T follicular helper cell (primary cell): Measurements from ENCODE around the gene SPOCK2.

Experiments used
- DNase-seq: peaks from one replicate; pipeline ENCODE4 v3.0.0-alpha.2; 2020; ENCODE audit warnings: low read depth

SPOCK2 gene

DNA sequence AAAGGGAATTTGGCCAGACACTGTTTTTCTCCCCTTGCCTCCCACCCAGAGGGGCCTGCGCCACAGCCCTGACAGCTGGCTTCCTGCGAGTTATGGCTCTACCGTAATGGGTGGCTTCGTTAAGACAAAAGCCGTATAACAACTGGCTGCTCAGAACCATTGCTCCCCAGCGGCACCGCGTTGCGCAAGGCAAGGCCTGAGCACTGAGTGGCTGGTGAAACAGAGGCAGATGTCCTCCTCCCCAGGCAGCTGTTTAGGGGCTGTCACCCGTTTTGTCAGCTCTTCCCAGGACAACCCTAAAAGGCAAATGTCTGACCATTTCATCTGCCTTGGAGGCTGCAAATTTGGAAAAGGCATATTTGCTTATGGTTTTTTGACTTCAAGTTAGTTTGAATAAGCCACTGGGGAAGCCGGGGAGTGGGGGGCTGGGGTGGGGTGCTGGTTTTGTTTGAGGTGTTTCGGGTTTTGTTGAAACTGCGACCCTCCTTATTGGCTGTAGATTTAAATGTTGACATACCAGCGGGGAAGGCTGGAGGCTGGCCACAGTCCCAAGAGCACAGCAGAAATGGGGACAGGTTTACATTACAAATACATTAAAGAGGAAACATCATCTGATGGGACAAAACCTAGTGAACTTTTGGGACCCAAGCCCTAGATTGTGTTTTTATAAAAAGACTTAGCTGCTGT is 681 bp upstream of the SPOCK2 start:
- peak; percentile 52 for DNase-seq

DNA sequence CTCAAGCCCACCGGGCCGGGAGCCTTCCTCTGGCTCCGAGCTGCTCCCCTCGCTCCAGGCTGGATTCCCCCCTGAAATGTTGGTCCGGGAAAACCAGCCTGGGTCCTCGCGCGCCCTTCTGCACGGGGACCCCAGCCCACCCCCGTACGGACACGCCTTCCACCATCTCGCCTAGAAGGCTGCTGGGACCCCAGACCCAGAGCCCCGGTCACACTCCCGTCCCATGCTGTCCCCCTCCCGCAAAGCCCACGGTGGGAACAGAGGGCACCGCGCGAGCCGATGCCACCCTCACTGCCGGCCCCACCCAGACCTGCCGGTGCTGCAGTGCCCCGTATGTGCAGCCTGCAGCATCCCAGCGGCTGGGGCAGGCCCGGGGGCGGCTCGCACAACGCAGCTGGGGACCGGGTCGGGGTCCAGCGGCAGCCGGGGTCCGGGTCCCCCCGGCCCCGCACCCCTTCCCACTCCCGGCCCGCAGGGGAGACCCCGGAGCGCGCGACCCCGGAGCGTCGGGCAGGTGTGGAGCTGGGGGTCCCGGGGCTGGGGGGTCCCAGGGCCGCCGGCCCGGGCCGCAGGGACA is 871 bp downstream of the SPOCK2 start:
- peak; percentile 28 for DNase-seq

DNA sequence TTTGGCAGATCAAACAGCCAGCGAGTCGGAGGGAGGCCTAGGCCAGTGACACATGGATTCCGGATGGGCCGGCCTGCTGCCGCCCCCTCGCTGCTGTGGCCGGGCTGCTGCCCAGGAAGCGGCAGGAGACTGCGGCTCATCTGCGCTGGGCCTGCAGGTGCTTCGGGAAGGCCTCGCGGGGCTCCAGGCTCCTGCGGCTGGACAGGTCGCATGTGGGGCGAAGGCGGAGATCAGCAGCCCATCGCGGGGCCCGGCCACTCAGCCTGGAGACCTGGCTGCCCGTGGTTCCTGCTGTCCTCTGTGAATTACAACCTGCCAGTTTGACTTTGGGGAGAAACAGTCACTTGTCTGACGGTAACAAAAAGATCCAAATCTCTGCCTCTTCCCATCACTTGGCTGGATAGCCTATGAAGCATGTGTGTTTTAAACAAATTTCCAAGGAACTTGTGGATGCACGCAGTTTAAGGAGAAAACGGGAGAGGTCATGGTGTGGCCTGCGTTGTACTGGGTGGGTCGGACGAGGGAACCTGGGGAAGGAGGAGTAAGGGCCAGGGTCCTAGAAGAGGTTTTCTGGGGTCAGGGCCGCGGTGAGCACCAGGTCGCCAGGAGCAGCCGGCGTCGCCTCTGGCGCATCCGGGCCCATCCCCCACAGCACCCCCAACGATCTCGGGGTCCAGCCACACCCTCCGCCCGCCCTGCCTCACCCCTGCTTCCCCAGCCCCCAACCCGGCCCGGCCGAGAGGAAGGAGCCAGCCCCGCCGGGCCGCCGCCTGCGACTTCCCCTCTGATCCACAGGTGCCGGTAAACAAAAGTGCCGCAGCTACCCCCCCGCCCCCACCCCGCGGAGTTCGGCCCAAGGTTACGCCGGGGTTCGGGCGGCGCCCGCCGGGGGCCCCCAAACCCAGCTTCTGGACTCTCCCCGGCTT is 1.6 kb downstream of the SPOCK2 start:
- peak; percentile 52 for DNase-seq

DNA sequence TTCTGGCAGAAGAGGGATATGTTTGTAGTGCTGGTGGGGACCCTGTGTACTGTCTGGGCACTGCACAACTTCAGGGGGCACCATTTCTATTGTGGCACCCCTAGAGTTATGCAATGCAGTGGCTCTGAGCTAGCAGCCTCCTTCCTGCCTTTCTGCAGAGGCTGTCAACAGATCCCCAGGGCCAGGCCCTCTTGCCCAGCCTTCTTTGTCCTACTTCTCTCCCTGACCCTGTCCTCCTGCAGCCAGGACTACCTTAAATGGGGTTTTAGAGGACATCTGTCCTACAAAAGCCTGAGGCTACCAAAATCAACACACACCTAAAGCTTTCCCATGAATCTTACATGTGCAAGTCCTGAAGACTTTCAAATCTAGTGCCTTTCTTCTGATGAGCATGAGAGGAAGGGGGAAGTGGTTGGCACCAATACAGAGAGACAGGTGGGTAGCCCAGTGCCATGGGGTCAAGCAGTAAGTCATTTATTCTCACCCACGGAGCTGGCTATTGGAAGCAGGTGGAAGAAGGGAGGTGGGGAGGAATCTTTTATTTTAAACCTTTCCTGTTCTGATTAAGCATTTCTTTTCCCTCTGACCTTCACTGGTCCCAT is 2.4 kb downstream of the SPOCK2 start:
- no peak for DNase-seq

DNA sequence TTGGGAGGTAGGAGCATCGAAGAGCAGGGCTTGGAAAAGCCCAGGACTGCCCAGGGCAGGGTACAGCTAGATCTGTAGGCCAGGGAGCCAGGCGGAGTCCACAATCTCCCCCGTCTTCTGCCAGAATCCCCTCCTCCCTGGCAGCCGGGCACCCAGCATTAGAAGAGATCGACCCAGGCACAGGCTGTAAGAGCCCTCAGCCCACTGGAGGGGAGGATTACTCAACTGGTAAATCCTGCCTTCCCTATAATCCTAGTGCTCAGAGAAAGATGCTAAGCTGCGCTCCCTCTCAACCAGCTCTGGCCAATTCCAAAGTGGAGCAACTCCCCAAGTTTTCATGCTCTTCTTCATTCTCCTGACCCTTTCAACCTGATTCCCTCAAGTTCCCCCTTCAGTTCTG is 3.2 kb downstream of the SPOCK2 start:
- DNase-seq: no peak

DNA sequence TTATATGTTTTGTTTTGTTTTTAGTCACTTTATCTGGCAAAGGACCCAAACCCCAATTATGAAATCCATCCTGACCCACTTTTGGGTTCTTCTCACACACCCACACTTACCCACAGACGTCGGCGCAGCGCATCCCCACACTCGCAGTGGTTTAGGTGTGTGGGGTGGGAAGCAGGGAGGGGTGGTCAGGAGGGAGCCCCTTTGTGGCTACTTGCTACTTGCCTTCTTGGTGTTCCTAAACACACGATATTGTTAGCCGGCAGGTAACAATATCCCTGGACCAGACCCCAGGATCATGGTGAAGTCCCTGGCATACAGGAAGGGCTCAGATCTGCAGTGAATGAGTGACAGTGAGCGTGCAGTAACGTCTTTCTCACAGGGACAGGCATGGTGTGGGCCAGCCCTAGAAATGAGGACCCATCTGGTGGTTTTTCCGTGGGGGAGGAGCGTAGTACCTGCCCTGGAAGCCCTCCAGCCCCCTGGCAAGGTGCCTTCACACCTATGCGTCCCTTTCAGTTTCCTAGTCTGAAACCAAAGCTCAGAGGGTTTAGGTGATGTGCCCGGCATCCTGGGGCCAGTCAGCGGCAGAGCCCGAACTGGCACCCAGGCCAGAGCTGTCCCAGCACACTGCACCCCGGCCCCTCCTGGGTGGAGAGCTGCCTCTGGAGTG is 4.4 kb downstream of the SPOCK2 start:
- DNase-seq: peak; percentile 54

DNA sequence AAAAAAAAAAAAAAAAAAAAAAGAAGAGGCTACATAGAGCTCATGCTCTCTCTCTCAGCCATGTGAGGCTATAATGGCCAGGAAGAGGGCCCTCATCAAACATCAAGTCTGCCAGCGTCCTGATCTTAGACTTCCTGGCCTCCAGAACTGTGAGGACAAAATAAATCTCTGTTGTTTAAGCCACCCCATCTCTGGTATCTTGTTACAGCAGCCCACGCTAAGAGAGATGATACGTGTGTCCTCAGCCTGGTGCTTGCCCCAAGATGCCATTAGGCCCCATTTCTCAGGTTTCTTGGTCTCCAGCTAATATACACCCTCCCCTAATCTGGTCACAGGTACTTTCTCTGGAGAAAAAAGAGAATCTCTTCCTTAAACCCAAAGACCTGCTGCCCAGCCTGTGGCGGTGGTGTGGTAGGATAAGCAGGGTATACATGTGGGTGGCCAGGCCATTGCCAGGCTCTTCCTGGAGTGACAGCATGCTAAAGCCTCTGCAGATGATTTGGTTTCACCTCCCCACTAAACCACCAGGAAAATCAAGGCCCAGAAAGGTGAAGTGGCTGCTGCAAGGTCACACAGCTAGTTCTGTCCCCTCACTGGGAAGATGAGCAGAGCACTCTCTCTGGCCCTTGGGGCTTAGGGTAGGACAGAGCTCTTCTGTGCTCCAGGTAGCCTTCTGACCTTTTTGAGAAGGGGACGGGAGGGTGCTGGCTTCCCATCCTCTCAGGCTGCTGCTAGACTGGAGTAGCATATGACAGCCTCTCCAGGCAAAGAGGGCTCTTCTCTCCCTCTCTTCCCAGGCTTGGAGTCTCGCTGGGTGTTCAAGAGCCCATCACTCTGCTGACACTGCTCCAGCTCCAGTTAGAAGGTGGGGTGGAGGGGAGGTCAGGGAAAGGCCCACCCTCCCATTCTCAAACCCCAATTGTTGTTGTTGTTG is 5.2 kb downstream of the SPOCK2 start:
- no peak for DNase-seq

DNA sequence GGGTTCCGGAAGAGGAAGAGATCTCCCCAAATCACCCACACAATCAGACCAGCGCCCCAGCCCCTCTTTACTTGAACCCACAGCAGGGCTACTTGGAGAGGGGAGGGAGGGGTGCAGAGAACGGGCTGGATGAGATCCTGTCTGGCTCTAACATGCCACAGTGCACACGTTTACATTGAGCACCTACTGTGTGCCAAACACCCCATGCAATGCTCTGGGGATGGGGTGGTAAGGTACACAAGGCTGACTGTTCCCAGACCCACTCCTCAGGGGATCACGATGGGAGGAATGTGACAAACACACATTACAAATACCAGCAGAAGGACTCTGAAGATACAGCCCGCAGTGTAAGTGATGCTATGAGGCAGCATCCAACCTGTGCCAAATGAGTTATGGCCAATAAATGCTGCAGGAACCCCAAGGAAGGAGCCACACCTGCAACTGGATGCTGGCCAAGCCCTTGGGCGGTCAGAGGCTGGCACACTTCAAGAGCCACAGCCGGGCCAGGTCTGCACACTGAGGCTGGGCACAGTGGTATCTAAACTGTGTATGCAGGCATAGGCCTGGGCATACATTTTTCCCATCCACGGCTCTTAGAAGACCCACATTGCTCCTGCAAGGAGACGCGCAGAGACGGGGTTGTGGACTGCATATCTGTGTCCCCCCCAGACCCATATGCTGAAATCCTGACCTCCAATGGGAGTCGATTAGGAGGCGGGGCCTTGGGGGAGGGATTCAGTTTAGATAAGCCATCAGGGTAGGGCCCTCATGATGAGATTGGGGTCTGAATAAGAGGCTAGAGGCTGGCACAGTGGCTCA is 6.4 kb downstream of the SPOCK2 start:
- DNase-seq: no peak

DNA sequence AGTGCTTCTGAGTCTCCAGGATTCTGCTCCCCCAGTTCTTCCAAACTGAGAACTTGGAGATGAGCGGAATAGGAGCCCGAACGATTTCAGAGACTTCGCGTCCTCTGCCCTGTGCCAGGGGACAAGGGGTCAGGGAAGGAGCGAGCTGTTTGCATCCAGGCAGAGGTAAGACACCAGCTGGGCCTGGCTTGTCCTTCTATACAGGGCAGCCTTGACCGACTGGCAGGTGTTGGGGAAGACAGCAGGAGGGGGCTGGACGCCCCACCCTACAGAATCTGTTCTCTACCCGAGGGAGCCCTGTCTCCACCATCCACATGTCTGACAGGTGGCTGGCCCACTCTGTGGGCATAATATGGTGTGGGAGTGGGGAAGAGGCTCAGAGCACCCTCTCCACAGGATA is 7.1 kb downstream of the SPOCK2 start:
- no peak for DNase-seq

DNA sequence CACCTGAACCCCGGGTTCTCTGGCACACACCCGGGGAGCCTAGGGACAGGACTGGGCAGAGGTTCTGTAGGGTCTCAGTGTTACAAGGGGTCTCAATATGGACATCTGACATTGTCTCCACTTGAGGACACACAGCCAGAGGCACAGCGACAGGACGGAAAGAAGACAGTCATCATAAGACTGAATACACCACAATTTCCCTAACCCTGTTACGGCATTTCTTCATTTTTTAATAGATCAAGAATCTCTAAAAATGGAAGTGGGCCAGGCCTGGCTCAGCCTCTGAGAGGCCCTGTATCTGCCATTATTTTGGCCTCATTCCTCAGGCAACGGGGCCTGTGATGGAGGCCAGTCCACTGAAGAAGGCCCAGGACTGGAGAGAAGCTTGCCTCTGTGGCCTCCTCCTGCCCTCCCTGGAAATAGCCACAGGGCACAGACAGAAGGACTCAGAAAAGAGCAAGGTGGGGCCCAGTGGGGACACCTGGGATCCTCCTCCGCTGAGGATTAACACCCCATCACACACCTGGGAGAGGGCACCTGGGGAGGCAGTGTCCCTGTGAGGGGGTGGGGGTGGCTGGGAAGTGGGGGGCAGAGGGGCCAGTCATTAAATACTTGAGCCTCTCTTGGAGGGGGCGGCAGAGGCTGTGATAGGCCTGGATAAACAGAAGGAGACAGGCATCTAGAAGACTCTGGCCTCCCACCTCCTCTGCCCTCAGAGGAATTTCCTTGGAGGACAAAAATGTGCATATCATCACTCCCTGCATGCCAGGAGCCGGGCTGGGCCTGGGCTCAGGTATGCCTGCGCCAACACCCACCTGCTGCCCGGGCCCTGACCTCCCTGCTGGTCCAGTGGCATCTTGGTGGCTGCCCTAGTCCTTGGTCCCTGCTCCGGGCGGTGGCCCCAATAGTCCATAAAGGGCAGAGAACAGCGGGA is 8.0 kb downstream of the SPOCK2 start:
- no peak for DNase-seq

DNA sequence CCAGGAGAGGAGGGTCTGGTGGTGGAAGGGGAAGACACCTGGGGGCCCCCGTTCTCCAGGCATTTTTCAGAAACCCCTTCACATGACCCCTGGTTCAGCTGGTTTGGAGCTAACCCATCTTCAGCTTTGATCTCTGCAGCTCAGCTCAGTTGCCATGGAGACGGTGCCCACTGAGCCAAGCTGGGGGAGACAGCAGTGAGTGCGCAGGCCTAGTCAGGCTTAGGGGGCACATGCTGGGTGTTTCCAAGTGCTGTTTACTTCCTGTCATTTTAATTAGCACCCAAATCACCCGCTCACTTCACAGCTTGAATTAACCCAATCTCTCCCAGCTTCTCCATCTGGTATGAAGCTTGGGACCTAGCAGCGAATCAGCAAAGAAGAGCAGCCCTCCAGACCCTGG is 9.0 kb downstream of the SPOCK2 start:
- peak; percentile 65 for DNase-seq

DNA sequence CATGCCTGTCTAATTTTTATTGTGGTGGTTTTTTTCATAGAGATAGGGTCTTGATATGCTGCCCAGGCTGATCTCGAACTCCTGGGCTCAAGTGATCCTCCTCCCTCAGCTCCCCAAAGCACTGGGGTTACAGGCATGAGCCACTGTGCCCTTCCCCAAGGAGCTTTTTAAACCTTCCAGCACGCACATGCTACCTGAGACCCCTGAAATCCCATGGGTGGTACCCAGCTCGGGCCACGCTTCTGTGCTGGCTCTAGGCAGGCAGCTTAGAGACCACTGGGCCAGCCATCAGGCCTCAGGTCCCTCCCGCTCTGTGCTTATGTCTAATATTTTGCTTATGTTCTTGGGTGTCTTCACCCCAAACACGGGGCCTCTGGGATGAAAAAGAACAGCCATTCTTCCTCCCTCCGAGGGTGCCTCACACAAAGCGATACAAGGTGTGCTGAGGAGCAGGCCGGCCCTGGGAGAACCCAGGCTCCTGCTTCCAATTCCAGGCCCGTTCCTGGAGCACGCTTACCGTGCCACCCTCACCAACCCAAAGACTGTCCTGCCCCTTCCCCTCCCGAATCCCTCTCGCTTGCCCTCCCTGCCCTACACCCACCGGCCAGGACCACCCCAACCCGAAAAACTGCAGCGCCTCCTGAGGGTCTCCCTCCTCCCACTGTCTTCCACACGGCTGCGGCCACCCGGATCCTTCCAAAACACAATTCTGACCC is 10.9 kb downstream of the SPOCK2 start:
- no peak for DNase-seq

DNA sequence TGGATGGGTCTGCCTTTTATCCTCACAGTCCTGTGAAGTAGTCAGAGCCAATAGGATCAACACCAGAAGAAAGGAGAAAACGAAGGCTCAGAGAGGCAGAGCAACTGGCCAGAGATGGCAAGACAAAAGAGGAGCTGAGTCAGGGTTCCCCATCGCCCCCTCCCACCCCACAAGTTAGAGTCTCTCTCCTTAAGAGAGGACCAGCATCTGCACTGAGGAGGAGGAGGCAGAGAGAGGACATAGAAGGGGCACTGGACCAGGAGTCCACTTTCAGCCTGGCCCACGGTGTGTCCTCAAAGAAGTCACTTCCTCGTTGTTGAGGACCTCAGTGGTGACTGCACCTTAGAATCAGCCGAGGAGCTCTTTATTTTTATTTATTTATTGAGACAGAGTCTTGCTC is 11.6 kb downstream of the SPOCK2 start:
- no peak for DNase-seq

DNA sequence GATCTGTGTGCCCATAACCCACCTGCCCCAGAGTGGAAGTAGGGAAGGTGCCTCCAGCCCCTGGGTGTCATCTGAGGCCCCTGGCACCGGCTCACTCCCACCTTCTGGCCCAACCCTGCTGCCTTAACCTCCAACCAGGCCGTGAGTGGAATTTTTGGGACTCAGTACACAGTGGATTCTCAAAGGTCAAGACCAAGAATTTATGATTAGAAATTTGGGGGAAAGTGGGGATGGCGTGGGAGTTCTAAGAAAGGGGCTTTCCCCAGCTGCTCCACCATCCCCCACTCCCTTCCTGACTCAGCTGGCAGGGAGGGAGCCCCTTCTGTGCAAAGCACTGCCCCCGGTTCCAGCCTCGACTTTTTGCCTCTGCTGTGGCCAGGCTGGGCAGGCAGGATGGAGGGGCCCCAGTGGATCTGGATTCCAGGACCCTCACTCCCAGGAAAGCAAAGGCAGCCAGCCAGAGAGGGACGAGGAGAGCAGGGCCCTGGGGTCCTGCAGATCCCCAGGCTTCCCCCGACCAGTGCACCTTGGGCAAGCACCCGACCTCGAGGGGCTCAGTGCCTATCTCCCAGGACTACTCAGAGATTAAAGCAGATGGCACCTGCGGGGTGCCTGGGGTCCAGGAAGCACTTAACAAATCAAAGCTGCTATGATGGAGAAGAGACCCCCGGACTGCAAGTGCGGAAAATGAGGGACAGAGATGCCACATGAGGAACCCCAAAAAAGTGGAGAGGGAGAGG is 12.8 kb downstream of the SPOCK2 start:
- no peak for DNase-seq

DNA sequence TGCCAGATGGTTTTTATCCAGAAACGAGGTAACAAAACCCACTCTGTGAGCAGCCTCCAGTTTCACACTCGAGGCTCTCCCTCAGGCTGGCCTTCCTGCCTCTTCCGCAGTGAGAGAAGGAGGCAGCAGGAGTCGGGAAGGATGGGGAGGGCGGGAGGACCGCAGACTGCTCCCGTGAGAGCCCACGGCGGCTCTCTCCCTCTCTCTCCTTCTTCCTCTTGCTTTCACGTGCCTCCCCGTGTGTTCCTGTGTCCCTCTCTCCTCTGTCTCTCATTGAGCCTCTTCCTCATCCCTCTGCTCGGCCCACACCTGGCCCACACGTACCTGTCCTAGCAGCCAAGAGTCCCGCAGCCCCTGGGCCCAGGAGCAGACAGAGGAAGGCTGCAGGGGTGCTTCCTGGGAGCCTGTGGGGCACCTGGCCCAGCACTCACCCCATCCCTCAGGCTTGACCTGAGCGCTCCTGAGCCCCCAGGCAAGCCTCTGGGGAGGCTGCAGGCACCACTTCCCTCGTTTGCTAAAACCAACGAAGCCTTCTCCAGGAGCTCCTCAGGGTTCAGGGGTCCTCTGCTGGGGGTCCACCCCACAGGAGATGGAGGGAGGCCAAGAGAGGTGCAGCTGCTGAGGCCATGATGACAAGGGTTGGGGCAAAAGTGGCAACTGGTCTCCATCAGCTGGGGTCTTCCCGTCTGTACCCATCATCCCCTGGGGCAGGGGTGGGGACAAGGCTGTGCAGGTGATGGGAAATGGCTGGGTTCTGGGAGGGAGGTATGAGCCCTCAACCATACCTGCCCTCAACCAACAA is 13.6 kb downstream of the SPOCK2 start:
- no peak for DNase-seq

DNA sequence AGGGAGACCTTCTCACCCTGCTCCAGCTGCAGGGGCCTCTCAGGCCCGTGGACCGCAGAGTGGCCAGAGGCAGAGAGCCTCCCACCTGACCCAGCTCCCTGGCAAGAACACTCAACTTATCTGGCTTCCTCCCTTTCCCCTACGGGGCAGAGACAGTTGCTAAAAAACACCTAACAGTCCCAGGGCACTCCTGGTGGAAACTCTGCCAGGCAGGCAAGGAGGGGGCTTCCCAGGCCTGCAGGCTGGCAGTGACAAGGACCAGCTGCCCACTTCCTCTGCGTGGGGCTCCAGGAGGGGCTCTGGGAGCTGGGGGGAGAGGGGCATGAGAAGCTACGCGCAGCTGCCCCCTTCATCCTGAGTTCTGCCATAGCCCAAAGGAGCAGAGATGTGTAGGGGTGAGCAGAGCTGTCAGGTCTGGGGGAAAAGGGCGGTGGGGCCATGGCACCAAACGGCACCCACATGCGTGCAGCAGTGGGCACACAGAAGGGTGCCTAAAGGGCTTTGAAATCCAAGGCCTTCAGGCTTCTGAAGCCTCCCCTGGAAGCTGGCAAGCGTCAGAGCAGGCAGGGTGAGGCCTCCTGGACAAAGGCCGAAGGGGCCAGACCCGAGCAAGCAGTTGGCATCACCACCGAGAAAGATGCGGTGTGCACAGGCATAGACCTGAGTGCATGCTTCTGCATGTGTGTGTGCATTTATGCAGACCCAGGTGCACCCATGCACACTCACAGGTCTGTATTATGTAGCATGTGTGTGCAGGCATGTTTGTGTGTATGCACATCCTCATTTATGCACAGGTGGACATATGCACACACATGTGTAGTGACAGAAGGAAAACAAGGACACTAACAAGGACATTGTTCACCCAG is 14.4 kb downstream of the SPOCK2 start:
- DNase-seq: no peak
